Measurements from ENCODE around the gene PALM2AKAP2.

GRCh38 chr9:109816490-109816889, 36.5 kb downstream of the PALM2AKAP2 start:
- TF ChIP-seq CTCF (IDR thresholded peaks at IDR 0.05): no peak
- TF ChIP-seq POLR2A (IDR thresholded peaks at IDR 0.05): no peak

Measured in heart left ventricle (tissue), 13 donors.